ENCODE data around the gene MAML3.

MAML3 gene

DNA sequence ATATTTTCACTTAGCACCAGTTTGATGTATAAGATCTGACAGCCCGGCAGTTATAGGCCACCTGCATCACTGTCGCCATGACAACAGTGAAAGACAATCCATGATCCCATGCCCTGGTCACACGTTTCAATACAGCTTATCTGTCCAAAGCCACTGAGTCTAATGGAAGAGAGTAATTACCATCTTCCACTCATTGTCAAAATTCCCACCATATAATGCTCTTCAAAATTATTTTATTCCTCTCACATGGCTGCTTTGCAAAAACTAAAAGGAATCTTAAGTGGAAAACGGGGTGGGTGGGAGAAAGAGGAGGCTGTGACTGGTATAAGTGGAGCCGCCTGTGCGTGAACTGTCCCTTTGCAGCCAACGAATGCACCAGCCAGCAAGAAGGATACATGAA, 44.2 kb downstream of the MAML3 start:
- H3K4me1 ChIP-seq (ENCODE audit: low read length) = peaks cover under 1% of the 10 kb centered on the region

DNA sequence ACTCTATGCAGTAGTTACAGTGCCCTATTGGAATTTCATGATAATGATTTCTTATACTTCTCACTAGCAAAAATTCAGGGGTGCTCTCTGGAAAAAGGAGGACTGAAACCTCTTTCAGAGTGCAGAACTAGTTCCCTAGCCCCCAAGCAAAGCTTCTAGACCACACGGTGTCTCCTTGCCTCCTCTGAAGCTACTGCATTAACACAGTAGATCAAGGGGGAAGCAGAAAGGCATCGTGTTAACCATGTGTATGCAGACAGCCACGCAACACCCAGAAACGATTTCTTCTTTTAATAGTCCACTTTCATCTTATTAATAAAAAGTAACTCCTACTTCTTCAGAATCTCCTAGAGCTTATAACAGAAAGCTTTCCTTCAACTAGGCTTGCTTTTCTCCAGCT, 44.7 kb downstream of the MAML3 start:
- peaks cover 31% of the 10 kb centered on the region; the same call in 1 of the 2 replicates for H4K20me1 ChIP-seq (ENCODE audit: insufficient read depth, low read length)
- H3K27me3 ChIP-seq (ENCODE audit: low read depth, low read length) = peaks cover 84% of the 10 kb centered on the region
- no peak overlapping the region for H3K9ac ChIP-seq (ENCODE audit: low read length)
- H3K27ac ChIP-seq (ENCODE audit: low read length) = no peak overlapping the region
- no peak overlapping the region for H2AFZ ChIP-seq (ENCODE audit: low read depth, low read length)
- H3K4me3 ChIP-seq (ENCODE audit: low read length) = no peak overlapping the region
- no peaks in the 10 kb centered on the region for H3K36me3 ChIP-seq (replicated peaks; ENCODE audit: low read depth, low read length)
- H3K4me2 ChIP-seq (ENCODE audit: low read length) = no peak overlapping the region
- H3K79me2 ChIP-seq (ENCODE audit: low read length) = no peaks in the 10 kb centered on the region
- TF ChIP-seq EZH2phosphoT487 (IDR thresholded peaks at IDR 0.05; ENCODE audit: low read depth) = no peak
- TF ChIP-seq, protein P1, sequence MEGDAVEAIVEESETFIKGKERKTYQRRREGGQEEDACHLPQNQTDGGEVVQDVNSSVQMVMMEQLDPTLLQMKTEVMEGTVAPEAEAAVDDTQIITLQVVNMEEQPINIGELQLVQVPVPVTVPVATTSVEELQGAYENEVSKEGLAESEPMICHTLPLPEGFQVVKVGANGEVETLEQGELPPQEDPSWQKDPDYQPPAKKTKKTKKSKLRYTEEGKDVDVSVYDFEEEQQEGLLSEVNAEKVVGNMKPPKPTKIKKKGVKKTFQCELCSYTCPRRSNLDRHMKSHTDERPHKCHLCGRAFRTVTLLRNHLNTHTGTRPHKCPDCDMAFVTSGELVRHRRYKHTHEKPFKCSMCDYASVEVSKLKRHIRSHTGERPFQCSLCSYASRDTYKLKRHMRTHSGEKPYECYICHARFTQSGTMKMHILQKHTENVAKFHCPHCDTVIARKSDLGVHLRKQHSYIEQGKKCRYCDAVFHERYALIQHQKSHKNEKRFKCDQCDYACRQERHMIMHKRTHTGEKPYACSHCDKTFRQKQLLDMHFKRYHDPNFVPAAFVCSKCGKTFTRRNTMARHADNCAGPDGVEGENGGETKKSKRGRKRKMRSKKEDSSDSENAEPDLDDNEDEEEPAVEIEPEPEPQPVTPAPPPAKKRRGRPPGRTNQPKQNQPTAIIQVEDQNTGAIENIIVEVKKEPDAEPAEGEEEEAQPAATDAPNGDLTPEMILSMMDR (IDR thresholded peaks at IDR 0.05; ENCODE audit: low read depth, low read length) = no peak
- no peaks in the 10 kb centered on the region for H3K4me1 ChIP-seq (ENCODE audit: low read length)
- H3K9me3 ChIP-seq (ENCODE audit: insufficient read depth, low read length) = no peaks in the 10 kb centered on the region

More for the DNA sequence above, 44.2 kb downstream of the MAML3 start:
- no peak overlapping the region for H3K4me3 ChIP-seq (ENCODE audit: low read length)
- no peak overlapping the region for H3K4me2 ChIP-seq (ENCODE audit: low read length)
- H2AFZ ChIP-seq (ENCODE audit: low read depth, low read length) = no peak overlapping the region
- peaks cover 89% of the 10 kb centered on the region for H3K27me3 ChIP-seq (ENCODE audit: low read depth, low read length)
- TF ChIP-seq, protein P1 (IDR thresholded peaks at IDR 0.05; ENCODE audit: low read depth, low read length) = no peak
- no peak for TF ChIP-seq EZH2phosphoT487 (IDR thresholded peaks at IDR 0.05; ENCODE audit: low read depth)
- no peak overlapping the region for H3K27ac ChIP-seq (ENCODE audit: low read length)
- no peak overlapping the region for H3K9ac ChIP-seq (ENCODE audit: low read length)
- H3K9me3 ChIP-seq (ENCODE audit: insufficient read depth, low read length) = no peaks in the 10 kb centered on the region
- no peaks in the 10 kb centered on the region for H3K79me2 ChIP-seq (ENCODE audit: low read length)
- H3K36me3 ChIP-seq (replicated peaks; ENCODE audit: low read depth, low read length) = no peaks in the 10 kb centered on the region
- peaks cover 34% of the 10 kb centered on the region; the same call in 1 of the 2 replicates for H4K20me1 ChIP-seq (ENCODE audit: insufficient read depth, low read length)

DNA sequence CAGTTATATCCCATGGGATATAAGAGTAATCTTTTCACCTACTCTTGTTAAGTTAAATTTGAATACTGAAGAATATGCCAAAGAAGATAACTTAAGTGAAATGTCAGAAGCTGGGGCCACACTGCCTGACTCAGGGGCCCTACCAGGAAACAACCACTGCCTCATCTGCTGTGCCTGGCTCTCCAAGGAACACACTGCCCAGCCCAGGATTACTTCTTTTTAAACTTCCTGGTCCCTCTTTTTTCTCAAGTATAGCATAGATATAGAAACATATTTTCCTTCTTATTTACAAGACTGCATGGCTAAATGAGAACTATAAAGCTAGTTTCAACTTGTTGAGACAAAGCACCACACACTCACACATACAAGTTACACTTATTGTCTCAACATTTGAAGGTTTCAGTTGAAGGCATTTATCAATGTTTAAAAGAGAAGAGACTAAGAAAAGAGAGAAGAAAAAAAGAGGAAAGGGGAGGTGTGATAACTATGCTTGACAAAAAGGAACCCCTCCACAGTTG, 45.2 kb downstream of the MAML3 start:
- no peak overlapping the region for H3K27ac ChIP-seq (ENCODE audit: low read length)
- H3K36me3 ChIP-seq (replicated peaks; ENCODE audit: low read depth, low read length) = no peaks in the 10 kb centered on the region
- TF ChIP-seq EZH2phosphoT487 (IDR thresholded peaks at IDR 0.05; ENCODE audit: low read depth) = no peak; the same call in 1 of the 2 replicates
- TF ChIP-seq, protein P1 (IDR thresholded peaks at IDR 0.05; ENCODE audit: low read depth, low read length) = no peak
- peaks cover 26% of the 10 kb centered on the region; the same call in 1 of the 2 replicates for H4K20me1 ChIP-seq (ENCODE audit: insufficient read depth, low read length)
- no peak overlapping the region for H2AFZ ChIP-seq (ENCODE audit: low read depth, low read length)
- H3K27me3 ChIP-seq (ENCODE audit: low read depth, low read length) = peaks cover 79% of the 10 kb centered on the region
- H3K4me2 ChIP-seq (ENCODE audit: low read length) = no peak overlapping the region
- H3K9me3 ChIP-seq (ENCODE audit: insufficient read depth, low read length) = no peaks in the 10 kb centered on the region
- H3K4me3 ChIP-seq (ENCODE audit: low read length) = no peak overlapping the region
- H3K4me1 ChIP-seq (ENCODE audit: low read length) = no peaks in the 10 kb centered on the region
- H3K79me2 ChIP-seq (ENCODE audit: low read length) = no peaks in the 10 kb centered on the region
- no peak overlapping the region for H3K9ac ChIP-seq (ENCODE audit: low read length)

DNA sequence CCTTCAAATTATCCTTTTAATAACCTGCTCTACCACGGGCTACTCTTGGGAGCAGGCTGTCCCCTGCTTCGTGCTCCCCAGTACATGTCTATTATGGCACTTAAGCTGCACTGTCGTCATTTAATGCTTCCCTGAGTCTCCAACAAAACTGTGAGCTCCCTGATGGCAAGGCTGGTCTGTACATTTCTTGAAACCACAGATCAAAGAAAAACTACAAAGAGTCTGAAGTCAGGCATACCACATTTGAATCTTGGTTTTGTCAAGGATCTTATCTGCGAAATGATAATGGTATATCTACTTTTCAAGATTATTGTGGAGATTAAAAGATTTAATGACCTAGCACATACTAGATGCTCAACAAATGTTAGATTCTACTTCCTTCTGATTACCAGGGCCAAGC, 45.7 kb downstream of the MAML3 start:
- Histone ChIP-seq H3K4me3 (ENCODE audit: low read length) (no peak overlapping the region), H3K36me3 (replicated peaks; ENCODE audit: low read depth, low read length) (no peaks in the 10 kb centered on the region), H3K79me2 (ENCODE audit: low read length) (no peaks in the 10 kb centered on the region), H3K4me2 (ENCODE audit: low read length) (no peak overlapping the region), H2AFZ (ENCODE audit: low read depth, low read length) (no peak overlapping the region), H3K9me3 (ENCODE audit: insufficient read depth, low read length) (no peaks in the 10 kb centered on the region), H4K20me1 (ENCODE audit: insufficient read depth, low read length) (0 out of 2 replicates have a peak, but pooled peaks cover 21% of the 10 kb centered on the region), H3K9ac (ENCODE audit: low read length) (no peak overlapping the region), H3K27ac (ENCODE audit: low read length) (no peak overlapping the region), H3K4me1 (ENCODE audit: low read length) (no peaks in the 10 kb centered on the region), H3K27me3 (ENCODE audit: low read depth, low read length) (peaks cover 76% of the 10 kb centered on the region)
- no peak for TF ChIP-seq EZH2phosphoT487 (IDR thresholded peaks at IDR 0.05; ENCODE audit: low read depth)
- TF ChIP-seq, protein P1 (IDR thresholded peaks at IDR 0.05; ENCODE audit: low read depth, low read length) = no peak
